Measurements from ENCODE around the gene LRMDA. TPM values are rescaled to one million over a fixed set of nuclear protein-coding genes. Genes with fewer than 3 reads are reported as not detected.

Gene LRMDA
- total RNA-seq, 4 donors from 2014 or later: 12.0 to 15.9 (median 13.9) TPM

- DNase-seq (ENCODE audit: low spot score): no peak
- TF ChIP-seq CTCF (IDR thresholded peaks at IDR 0.05): no peak
- ATAC-seq (ENCODE audit: low FRiP score): no peak
These were observed 480.0 kb downstream of the LRMDA start for GRCh38 chr10:75911426-75911825.

GRCh38 chr10:75916906-75917305 is 485.5 kb downstream of the LRMDA start:
- DNase-seq (ENCODE audit: low spot score) (no peak), ATAC-seq (ENCODE audit: low FRiP score) (no peak)
- TF ChIP-seq CTCF (IDR thresholded peaks at IDR 0.05): no peak

- ATAC-seq (ENCODE audit: low FRiP score) (no peak), DNase-seq (ENCODE audit: low spot score) (no peak)
- no peak for TF ChIP-seq CTCF (IDR thresholded peaks at IDR 0.05)
These were observed 488.5 kb downstream of the LRMDA start for GRCh38 chr10:75919913-75920312.

GRCh38 chr10:75922435-75922834 is 491.0 kb downstream of the LRMDA start:
- no peak for TF ChIP-seq CTCF (IDR thresholded peaks at IDR 0.05)
- no peak for ATAC-seq (ENCODE audit: low FRiP score)
- no peak for DNase-seq (ENCODE audit: low spot score)

- ATAC-seq (ENCODE audit: low FRiP score) (no peak), DNase-seq (ENCODE audit: low spot score) (no peak)
- TF ChIP-seq CTCF (IDR thresholded peaks at IDR 0.05): no peak
These were observed 493.0 kb downstream of the LRMDA start for GRCh38 chr10:75924309-75924902.

- ATAC-seq (ENCODE audit: low FRiP score): no peak
- no peak for DNase-seq (ENCODE audit: low spot score)
- no peak for TF ChIP-seq CTCF (IDR thresholded peaks at IDR 0.05)
These were observed 494.6 kb downstream of the LRMDA start for GRCh38 chr10:75925999-75926398.

GRCh38 chr10:75926763-75927162 is 495.3 kb downstream of the LRMDA start:
- no peak for DNase-seq (ENCODE audit: low spot score)
- no peak for TF ChIP-seq CTCF (IDR thresholded peaks at IDR 0.05)
- no peak for ATAC-seq (ENCODE audit: low FRiP score)

Measured in omental fat pad (tissue), 4 donors.